Activated CD8-positive, alpha-beta memory T cell treated with anti-CD3 and anti-CD28 coated beads, Interleukin-2, amount 50 U/mL, for 4 hours (primary cell): ENCODE data around the gene INO80E.

Experiments used
- DNase-seq: peaks from one replicate; pipeline ENCODE4 v3.0.0-alpha.2; 2020

INO80E gene

GRCh38 chr16:29993191-29993902 lies 2.7 kb upstream of the INO80E start:
- DNase-seq: no peak

- DNase-seq: no peak
Measured at GRCh38 chr16:29993903-29994599, 2.0 kb upstream of the INO80E start.

GRCh38 chr16:29994600-29995323 lies 1.3 kb upstream of the INO80E start:
- peak; percentile 67 for DNase-seq

- DNase-seq: peak; percentile 81
Measured at GRCh38 chr16:29995324-29995910, 624 bp upstream of the INO80E start, which contains the start of gene HIRIP3. HIRIP3 (minus strand) TSS chr16:29995617; CDS start chr16:29995605, 12 bp downstream.

- DNase-seq: no peak
Measured at GRCh38 chr16:29996766-29997250, 767 bp downstream of the INO80E start.

- DNase-seq: no peak
Measured at GRCh38 chr16:29999605-30000004, 3.6 kb downstream of the INO80E start.

GRCh38 chr16:30000735-30001631 lies 4.9 kb downstream of the INO80E start:
- no peak for DNase-seq

- no peak for DNase-seq
Measured at GRCh38 chr16:30002614-30003346, 6.7 kb downstream of the INO80E start.

GRCh38 chr16:30003670-30004423 lies 7.8 kb downstream of the INO80E start:
- no peak for DNase-seq

- no peak for DNase-seq
Measured at GRCh38 chr16:30004424-30004776, 8.4 kb downstream of the INO80E start.

GRCh38 chr16:30004811-30005242 lies 8.8 kb downstream of the INO80E start:
- DNase-seq: no peak

GRCh38 chr16:30005341-30006094 lies 9.5 kb downstream of the INO80E start:
- no peak for DNase-seq

GRCh38 chr16:30006095-30006473 lies 10.0 kb downstream of the INO80E start:
- DNase-seq: no peak

- no peak for DNase-seq
Measured at GRCh38 chr16:30006659-30007377, 10.8 kb downstream of the INO80E start.

GRCh38 chr16:30007378-30007895 lies 11.4 kb downstream of the INO80E start:
- no peak for DNase-seq

GRCh38 chr16:30009085-30009862 lies 13.2 kb downstream of the INO80E start:
- no peak for DNase-seq

- DNase-seq: no peak
Measured at GRCh38 chr16:30009990-30010843, 14.2 kb downstream of the INO80E start.
